Heart left ventricle (tissue), 13 donors: ENCODE results near the gene RHD.
"Not testable (repeated sequence)": the region's sequence is repeated elsewhere in the genome, so short reads cannot be mapped to it uniquely, and the experiment has no call there.

Source experiments
- CTCF ChIP-seq, 12 donors: fragments of 200-600 bp; sonication (generic) in 4 of 12; IDR thresholded peaks; one replicate each; pipeline versions ENCODE4 v1.5.0 to v1.8.0; 2018 to 2022; ENCODE audit warnings: antibody characterized with exemption in 12 of 12, mild to moderate bottlenecking in 5 of 12
- POLR2A ChIP-seq, 2 donors: fragments of 450-650 bp; IDR thresholded peaks; one replicate each; pipeline ENCODE4 v1.6.1; 2017; ENCODE audit warnings: antibody characterized with exemption in 2 of 2, mild to moderate bottlenecking in 2 of 2, moderate library complexity in 2 of 2
- donor health status: ischemic (EF 13 %, LVEDD 7.1; RV severe dilation, severe dysfunction).
- donor health status: DM: no; HTN: yes; CAD: no.
- donor health status: DM: no; HTN: no; CAD: no.
- donor health status: ischemic (EF 25% LVEDD 6.9; RV normal size, moderate dysfunction).
- donor health status: ischemic (EF 25% LVEDD 5.7; RV mildly dilated, moderate dysfunction).
- donor health status: ischemic (EF 35%, LVEDD 5.7; RV mildly dilated, moderate dysfunction).
- donor health status: nonischemic (EF 11% LVEDD 7.7; RV severe dilation, severe dysfunction).
- donor health status: DM: yes; HTN: yes; CAD: no.
- donor health status: PGD.
- donor health status: ischemic (EF 29% LVEDD 5.4; RV normal size, mild dysfunction).
- donor health status: nonischemic (EF 23%, LVEDD 6.1; RV moderate dilation, normal function).

- not testable (repeated sequence) for TF ChIP-seq CTCF, POLR2A (IDR thresholded peaks at IDR 0.05)
Observed at GRCh38 chr1:25320314-25320938, 48.1 kb downstream of the RHD start.
